Measurements from ENCODE around the gene PSME1.

DNA sequence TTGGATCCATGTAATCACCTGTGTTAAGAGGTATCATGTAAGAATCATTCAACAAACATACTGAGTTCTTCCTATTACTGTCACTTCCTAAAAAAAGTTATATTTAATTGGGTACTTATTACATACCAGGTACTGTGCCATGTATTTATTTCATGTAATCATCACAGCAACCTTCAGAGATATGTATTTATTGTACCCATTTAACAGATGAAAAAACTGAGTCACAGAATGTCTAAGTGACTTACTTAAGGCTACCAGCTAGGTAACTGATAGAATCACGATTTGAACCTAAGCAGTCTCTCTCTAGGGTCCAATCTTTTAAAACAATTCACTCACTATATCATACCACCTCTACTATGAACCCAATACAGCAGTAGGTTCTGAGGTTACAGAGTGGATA lies 8.5 kb downstream of the PSME1 start:
- TF ChIP-seq, protein P1, sequence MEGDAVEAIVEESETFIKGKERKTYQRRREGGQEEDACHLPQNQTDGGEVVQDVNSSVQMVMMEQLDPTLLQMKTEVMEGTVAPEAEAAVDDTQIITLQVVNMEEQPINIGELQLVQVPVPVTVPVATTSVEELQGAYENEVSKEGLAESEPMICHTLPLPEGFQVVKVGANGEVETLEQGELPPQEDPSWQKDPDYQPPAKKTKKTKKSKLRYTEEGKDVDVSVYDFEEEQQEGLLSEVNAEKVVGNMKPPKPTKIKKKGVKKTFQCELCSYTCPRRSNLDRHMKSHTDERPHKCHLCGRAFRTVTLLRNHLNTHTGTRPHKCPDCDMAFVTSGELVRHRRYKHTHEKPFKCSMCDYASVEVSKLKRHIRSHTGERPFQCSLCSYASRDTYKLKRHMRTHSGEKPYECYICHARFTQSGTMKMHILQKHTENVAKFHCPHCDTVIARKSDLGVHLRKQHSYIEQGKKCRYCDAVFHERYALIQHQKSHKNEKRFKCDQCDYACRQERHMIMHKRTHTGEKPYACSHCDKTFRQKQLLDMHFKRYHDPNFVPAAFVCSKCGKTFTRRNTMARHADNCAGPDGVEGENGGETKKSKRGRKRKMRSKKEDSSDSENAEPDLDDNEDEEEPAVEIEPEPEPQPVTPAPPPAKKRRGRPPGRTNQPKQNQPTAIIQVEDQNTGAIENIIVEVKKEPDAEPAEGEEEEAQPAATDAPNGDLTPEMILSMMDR (IDR thresholded peaks at IDR 0.05; ENCODE audit: poor library complexity, severe bottlenecking) = no peak
- TF ChIP-seq EP300 (conservative IDR thresholded peaks at IDR 0.05; ENCODE audit: poor library complexity, severe bottlenecking) = no peak

Measured in neural cell (in vitro differentiated cells).